HFF-Myc (cell line): ENCODE data around the gene CYP21A2.
"Not testable (repeated sequence)": the region's sequence is repeated elsewhere in the genome, so short reads cannot be mapped to it uniquely, and the experiment has no call there.

Experiments used
- DNase-seq: peaks from one replicate; pipeline ENCODE4 v3.0.0-alpha.2; 2011; ENCODE audit warnings: low read depth; ENCODE audit errors: extremely low read depth
- H3K4me3 ChIP-seq: replicated peaks from 2 replicates; pipeline ENCODE4 v1.5.1; 2011; ENCODE audit warnings: low read depth, mild to moderate bottlenecking, control low read depth, low read length
- CTCF ChIP-seq: IDR thresholded peaks from 2 replicates; pipeline ENCODE4 v1.5.1; 2012; ENCODE audit warnings: mild to moderate bottlenecking, low read depth, low read length, control low read depth; ENCODE audit errors: missing control alignments

The CYP21A2 gene

GRCh38 chr6:32064706-32065105 lies 26.5 kb downstream of the CYP21A2 start:
- DNase-seq, result no peak
- no peak overlapping the region for H3K4me3 ChIP-seq
- no peak for TF ChIP-seq CTCF

- DNase-seq, H3K4me3 ChIP-seq: not testable (repeated sequence)
These were observed 29.3 kb downstream of the CYP21A2 start for GRCh38 chr6:32067521-32067920.

GRCh38 chr6:32068315-32068714 lies 30.1 kb downstream of the CYP21A2 start:
- DNase-seq, H3K4me3 ChIP-seq: not testable (repeated sequence)

- TF ChIP-seq CTCF, result no peak
- H3K4me3 ChIP-seq, result no peak overlapping the region
- no peak for DNase-seq
These were observed 30.7 kb downstream of the CYP21A2 start for GRCh38 chr6:32068867-32069266.

GRCh38 chr6:32069460-32069859 lies 31.2 kb downstream of the CYP21A2 start:
- no peak for TF ChIP-seq CTCF
- no peak for DNase-seq
- no peak overlapping the region for H3K4me3 ChIP-seq

GRCh38 chr6:32069878-32070515 lies 31.8 kb downstream of the CYP21A2 start:
- no peak for TF ChIP-seq CTCF
- no peak overlapping the region for H3K4me3 ChIP-seq
- no peak for DNase-seq

- no peak for TF ChIP-seq CTCF
- no peak overlapping the region for H3K4me3 ChIP-seq
- DNase-seq, result no peak
These were observed 32.8 kb downstream of the CYP21A2 start for GRCh38 chr6:32070814-32071543.

- no peak for DNase-seq
- no peak for TF ChIP-seq CTCF
- H3K4me3 ChIP-seq, result no peak overlapping the region
These were observed 34.9 kb downstream of the CYP21A2 start for GRCh38 chr6:32073101-32073500.
